Fibroblast of skin of left quadriceps (primary cell): ENCODE measurements around the gene YPEL5.

Experiments used
- DNase-seq, 2 experiments: peaks; one replicate each; pipeline ENCODE4 v3.0.0-alpha.2; 2013; ENCODE audit warnings: low read depth in 2 of 2

Gene YPEL5

GRCh38 chr2:30164131-30164925 lies 17.5 kb downstream of the YPEL5 start:
- no peak for DNase-seq

- peak; percentile 77 to 79 for DNase-seq
Observed at GRCh38 chr2:30165050-30165520, 18.3 kb downstream of the YPEL5 start.

- no peak for DNase-seq
Observed at GRCh38 chr2:30165617-30166016, 18.8 kb downstream of the YPEL5 start.

GRCh38 chr2:30172627-30173026 lies 25.8 kb downstream of the YPEL5 start:
- DNase-seq: no peak

- DNase-seq: no peak
Observed at GRCh38 chr2:30177440-30177839, 30.6 kb downstream of the YPEL5 start.

GRCh38 chr2:30177956-30178355 lies 31.1 kb downstream of the YPEL5 start:
- no peak for DNase-seq

- no peak for DNase-seq
Observed at GRCh38 chr2:30178618-30179434, 32.0 kb downstream of the YPEL5 start.

GRCh38 chr2:30179536-30179935 lies 32.7 kb downstream of the YPEL5 start:
- DNase-seq: no peak

GRCh38 chr2:30180226-30180625 lies 33.4 kb downstream of the YPEL5 start:
- no peak for DNase-seq

- DNase-seq: no peak
Observed at GRCh38 chr2:30181176-30181575, 34.4 kb downstream of the YPEL5 start.

- DNase-seq: no peak
Observed at GRCh38 chr2:30184035-30184434, 37.2 kb downstream of the YPEL5 start.

- DNase-seq: no peak
Observed at GRCh38 chr2:30185178-30185577, 38.4 kb downstream of the YPEL5 start.

- no peak for DNase-seq
Observed at GRCh38 chr2:30188292-30188691, 41.5 kb downstream of the YPEL5 start.

GRCh38 chr2:30190637-30191036 lies 43.8 kb downstream of the YPEL5 start:
- no peak for DNase-seq

- DNase-seq: no peak
Observed at GRCh38 chr2:30191107-30191506, 44.3 kb downstream of the YPEL5 start.

- DNase-seq: no peak
Observed at GRCh38 chr2:30191819-30192271, 45.0 kb downstream of the YPEL5 start.

- DNase-seq: no peak
Observed at GRCh38 chr2:30192314-30192713, 45.5 kb downstream of the YPEL5 start.

GRCh38 chr2:30193104-30193681 lies 46.4 kb downstream of the YPEL5 start:
- DNase-seq: no peak

- no peak for DNase-seq
Observed at GRCh38 chr2:30194421-30194820, 47.6 kb downstream of the YPEL5 start.

- no peak for DNase-seq
Observed at GRCh38 chr2:30195016-30195415, 48.2 kb downstream of the YPEL5 start.

GRCh38 chr2:30197570-30198192 lies 50.9 kb downstream of the YPEL5 start:
- DNase-seq: no peak

- DNase-seq: no peak
Observed at GRCh38 chr2:30201990-30202389, 55.2 kb downstream of the YPEL5 start.
